ENCODE data around the gene SOHLH1.

- no peak for TF ChIP-seq CTCF (IDR thresholded peaks at IDR 0.05)
- TF ChIP-seq POLR2A (IDR thresholded peaks at IDR 0.05): no peak
Observed at GRCh38 chr9:135671591-135672041, 27.7 kb downstream of the SOHLH1 start.
